NT2/D1 (cell line): ENCODE results near the gene OLR1.
"Not testable (repeated sequence)": the region's sequence is repeated elsewhere in the genome, so short reads cannot be mapped to it uniquely, and the experiment has no call there.

Experiments used
- DNase-seq: peaks from one replicate; pipeline ENCODE4 v3.0.0-alpha.2; 2011; ENCODE audit warnings: low read depth, low spot score
- H3K27me3 ChIP-seq: 2 replicates; pipeline ENCODE4 v1.6.0; 2011; ENCODE audit warnings: mild to moderate bottlenecking; ENCODE audit not compliant: insufficient read length, insufficient read depth
- H3K36me3 ChIP-seq: 2 replicates; pipeline ENCODE4 v1.6.1; 2011; ENCODE audit warnings: mild to moderate bottlenecking, low read length, mixed read lengths; ENCODE audit not compliant: insufficient read depth, insufficient read length
- H3K4me1 ChIP-seq: 2 replicates; pipeline ENCODE4 v1.5.1; 2011; ENCODE audit not compliant: insufficient read depth, insufficient read length
- H3K4me3 ChIP-seq: 2 replicates; pipeline ENCODE4 v1.5.1; 2011; ENCODE audit warnings: low read depth; ENCODE audit not compliant: insufficient read length
- H3K9ac ChIP-seq: 2 replicates; pipeline ENCODE4 v1.6.0; 2011; ENCODE audit warnings: low read depth; ENCODE audit not compliant: insufficient read length
- H3K9me3 ChIP-seq: 2 replicates; pipeline ENCODE4 v1.5.1; 2011; ENCODE audit warnings: mild to moderate bottlenecking, low read length; ENCODE audit not compliant: insufficient read depth
- SUZ12 ChIP-seq: IDR thresholded peaks from 2 replicates; pipeline ENCODE4 v1.6.1; 2011; ENCODE audit not compliant: insufficient read length, insufficient read depth; ENCODE audit errors: extremely low read depth
- YY1 ChIP-seq: IDR thresholded peaks from 2 replicates; pipeline ENCODE4 v1.6.1; 2011; ENCODE audit not compliant: insufficient read length, insufficient read depth
- ZNF274 ChIP-seq: IDR thresholded peaks from 2 replicates; pipeline ENCODE4 v1.6.1; 2011; ENCODE audit warnings: mild to moderate bottlenecking, low read depth, low read length

OLR1 gene

DNA sequence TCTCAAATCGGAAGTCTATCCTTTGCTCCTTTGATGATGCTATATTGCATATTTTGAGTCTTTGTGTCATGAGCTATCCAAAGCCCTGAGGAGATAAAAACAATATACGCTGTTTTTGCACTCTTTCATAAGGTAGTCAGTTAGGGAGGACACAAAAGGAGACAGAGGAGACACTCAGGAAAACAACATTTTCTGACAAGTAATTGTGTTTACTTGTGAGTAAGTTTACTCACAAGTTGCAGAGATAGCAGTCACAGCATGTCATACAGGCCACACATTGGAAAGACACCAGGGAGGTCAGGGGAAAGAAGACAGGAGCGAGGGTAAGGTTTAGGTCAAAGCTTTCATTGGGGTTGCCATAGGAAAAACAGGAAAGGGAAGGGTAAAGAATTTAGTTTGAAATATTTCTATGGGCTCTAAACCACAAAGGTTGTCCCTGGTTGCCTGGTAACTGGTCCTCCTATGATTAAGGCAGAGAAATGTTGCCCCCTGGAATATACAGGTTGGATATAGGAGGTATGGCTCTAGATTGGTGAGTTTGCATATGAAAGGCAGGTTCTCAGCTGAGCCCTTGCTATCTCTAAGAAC, 33.4 kb upstream of the OLR1 start:
- Histone ChIP-seq H3K4me3 (no peak overlapping the region), H3K36me3 (no peaks in the 10 kb centered on the region), H3K9me3 (no peaks in the 10 kb centered on the region), H3K9ac (no peak overlapping the region), H3K27me3 (no peaks in the 10 kb centered on the region), H3K4me1 (peaks cover 2% of the 10 kb centered on the region)
- TF ChIP-seq ZNF274 (no peak), SUZ12 (no peak), YY1 (no peak)
- no peak for DNase-seq

DNA sequence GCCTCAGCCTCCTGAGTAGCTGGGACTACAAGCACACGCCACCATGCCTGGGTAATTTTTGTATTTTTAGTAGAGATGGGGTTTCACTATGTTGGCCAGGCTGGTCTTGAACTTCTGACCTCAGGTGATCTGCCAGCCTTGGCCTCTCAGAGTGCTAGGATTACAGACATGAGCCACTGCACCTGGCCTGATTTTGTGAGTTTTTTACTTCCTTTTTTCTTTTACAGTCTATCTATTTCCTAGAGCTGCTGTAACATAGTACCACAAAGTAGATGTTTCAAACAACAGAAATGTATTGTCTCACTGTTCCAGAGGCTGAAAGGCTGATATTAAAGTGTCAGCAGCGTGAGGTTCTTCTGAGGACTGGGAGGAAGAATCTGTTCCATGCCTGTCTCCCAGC, 32.6 kb upstream of the OLR1 start:
- H3K27me3 ChIP-seq, H3K4me3 ChIP-seq, H3K9me3 ChIP-seq, H3K9ac ChIP-seq, DNase-seq, H3K4me1 ChIP-seq, H3K36me3 ChIP-seq: not testable (repeated sequence)

DNA sequence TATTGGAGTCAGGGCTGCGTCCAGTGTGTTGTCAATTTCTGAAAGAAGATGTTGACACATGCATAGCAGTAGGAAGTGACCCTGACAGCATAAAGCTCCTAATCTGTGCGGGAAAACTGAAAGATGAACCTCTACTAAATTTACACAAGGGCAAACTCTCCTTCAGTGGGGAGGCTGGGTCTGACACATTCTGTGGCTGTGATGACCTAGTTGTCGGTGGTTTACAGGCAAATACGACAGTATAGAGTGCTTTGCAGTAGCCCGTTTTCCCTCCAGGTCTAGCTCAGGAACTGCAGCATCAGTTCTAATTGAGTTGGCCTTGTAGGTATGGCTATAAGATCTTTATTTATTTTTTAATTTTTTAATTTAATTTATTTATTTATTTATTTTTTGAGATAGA, 25.9 kb upstream of the OLR1 start:
- Histone ChIP-seq H3K9ac (no peak overlapping the region), H3K4me3 (no peak overlapping the region), H3K36me3 (no peaks in the 10 kb centered on the region), H3K4me1 (no peaks in the 10 kb centered on the region), H3K27me3 (no peaks in the 10 kb centered on the region), H3K9me3 (no peaks in the 10 kb centered on the region)
- DNase-seq = no peak
- TF ChIP-seq YY1 (no peak), SUZ12 (no peak), ZNF274 (no peak)

DNA sequence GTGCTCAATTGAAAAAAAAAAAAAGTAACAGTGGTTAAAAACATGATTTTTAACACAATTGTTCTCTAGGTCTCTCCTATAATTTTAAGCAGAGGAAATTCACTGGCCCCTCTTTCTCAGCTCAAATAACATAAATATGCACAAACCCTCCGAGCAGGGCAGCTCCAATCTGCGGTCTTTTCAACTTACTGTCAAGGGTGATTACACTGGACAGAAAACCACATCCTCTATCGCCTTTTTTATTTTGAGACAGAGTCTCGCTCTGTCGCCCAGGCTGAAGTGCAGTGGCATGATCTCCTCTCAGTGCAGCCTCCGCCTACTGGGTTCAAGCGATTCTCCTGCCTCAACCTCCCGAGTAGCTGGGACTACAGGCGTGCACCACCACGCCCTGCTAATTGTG, 24.3 kb upstream of the OLR1 start:
- Histone ChIP-seq H3K36me3 (no peaks in the 10 kb centered on the region), H3K9ac (no peak overlapping the region), H3K4me3 (no peak overlapping the region), H3K9me3 (no peaks in the 10 kb centered on the region), H3K27me3 (no peaks in the 10 kb centered on the region), H3K4me1 (peaks cover under 1% of the 10 kb centered on the region)
- no peak for DNase-seq
- TF ChIP-seq SUZ12 (no peak), ZNF274 (no peak), YY1 (no peak)

DNA sequence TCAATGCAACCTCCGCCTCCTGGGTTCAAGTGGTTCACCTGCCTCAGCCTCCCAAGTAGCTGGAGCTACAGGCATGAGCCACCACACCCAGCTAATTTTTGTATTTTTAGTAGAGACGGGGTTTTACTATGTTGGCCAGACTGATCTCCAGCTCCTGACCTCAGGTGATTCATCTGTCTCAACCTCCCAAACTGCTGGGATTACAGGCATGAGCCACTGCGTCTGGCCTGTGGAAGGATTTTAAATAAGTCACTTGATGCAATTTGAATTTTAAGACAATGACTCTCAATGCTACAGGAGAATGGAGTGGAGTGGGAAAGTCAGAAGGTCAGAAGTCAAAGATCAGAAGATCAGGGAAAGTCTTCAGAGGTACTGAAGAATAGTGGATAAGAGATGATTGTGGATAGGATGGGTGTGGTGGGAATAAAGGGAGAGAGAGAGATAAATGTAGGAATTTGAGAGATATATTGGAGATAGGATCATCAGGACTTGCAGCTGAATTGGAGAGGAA, 22.3 kb upstream of the OLR1 start:
- H3K4me3 ChIP-seq = no peak overlapping the region
- no peaks in the 10 kb centered on the region for H3K27me3 ChIP-seq
- no peak overlapping the region for H3K9ac ChIP-seq
- no peak for DNase-seq
- H3K4me1 ChIP-seq = peaks cover 7% of the 10 kb centered on the region
- H3K36me3 ChIP-seq = no peaks in the 10 kb centered on the region
- no peaks in the 10 kb centered on the region for H3K9me3 ChIP-seq
- TF ChIP-seq SUZ12 (no peak), ZNF274 (no peak), YY1 (no peak)

DNA sequence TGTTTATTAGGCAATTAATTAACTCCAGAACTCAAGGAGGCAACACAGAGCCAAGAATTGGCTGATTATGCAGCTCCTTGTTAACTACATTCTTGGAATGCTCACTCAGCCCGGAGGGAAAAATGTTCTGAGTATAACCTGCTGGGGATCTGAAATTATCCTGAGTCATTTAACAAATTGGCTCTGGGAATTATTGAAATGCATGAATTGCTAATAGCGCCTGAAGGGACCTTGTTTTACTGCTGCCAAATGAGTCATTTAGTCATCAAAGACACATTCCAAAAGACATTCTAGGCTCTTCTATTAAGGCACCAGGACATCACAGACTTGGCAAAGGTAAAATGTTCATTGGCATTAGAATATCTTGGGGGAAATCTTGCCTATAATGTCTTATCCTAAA, 19.9 kb upstream of the OLR1 start:
- H3K9ac ChIP-seq = no peak overlapping the region
- H3K36me3 ChIP-seq = no peaks in the 10 kb centered on the region
- no peaks in the 10 kb centered on the region for H3K27me3 ChIP-seq
- H3K4me3 ChIP-seq = no peak overlapping the region
- H3K9me3 ChIP-seq = no peaks in the 10 kb centered on the region
- TF ChIP-seq SUZ12 (no peak), ZNF274 (no peak), YY1 (no peak)
- H3K4me1 ChIP-seq = peaks cover 7% of the 10 kb centered on the region
- peak; percentile 54 for DNase-seq

DNA sequence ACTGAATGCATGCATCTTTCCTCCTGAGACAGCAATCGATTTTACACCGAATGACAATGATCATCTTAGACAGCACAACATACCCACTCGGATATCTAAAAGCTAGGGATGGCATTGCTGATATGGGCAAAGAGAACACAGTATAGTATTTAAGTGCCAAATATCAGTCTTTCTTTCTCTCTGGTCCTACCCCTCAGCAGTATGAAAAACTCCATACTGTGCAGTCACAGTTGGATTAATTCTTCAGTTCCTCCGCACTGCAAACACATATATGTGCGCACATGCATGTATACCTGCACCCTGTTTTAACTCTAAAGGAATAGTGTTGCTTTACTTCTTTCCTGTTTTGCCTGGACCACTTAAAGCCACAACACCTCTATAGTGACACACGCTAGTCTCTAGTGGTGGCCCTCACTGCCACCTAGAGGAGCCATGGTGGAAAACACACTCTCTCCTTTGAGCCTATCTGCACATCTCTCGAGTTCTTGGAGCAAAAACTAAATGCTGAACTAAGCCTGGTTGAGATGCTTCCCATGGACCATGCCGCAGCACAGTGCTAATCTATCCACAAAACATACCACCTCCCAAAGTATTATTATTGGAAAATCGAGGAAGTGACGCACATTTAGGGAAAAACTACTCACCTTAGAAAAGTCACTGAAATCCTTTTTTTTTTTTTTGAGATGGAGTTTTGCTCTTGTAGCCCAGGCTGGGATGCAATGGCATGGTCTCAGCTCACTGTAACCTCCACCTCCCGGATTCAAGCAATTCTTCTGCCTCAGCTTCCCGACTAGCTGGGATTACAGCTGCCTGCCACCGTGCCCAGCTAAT, 18.8 kb upstream of the OLR1 start:
- Histone ChIP-seq H3K4me1 (peaks cover 7% of the 10 kb centered on the region), H3K9ac (no peak overlapping the region), H3K27me3 (no peaks in the 10 kb centered on the region), H3K9me3 (no peaks in the 10 kb centered on the region), H3K4me3 (no peak overlapping the region), H3K36me3 (no peaks in the 10 kb centered on the region)
- TF ChIP-seq SUZ12 = no peak
- no peak for TF ChIP-seq ZNF274
- no peak for TF ChIP-seq YY1
- DNase-seq = peak; percentile 87

DNA sequence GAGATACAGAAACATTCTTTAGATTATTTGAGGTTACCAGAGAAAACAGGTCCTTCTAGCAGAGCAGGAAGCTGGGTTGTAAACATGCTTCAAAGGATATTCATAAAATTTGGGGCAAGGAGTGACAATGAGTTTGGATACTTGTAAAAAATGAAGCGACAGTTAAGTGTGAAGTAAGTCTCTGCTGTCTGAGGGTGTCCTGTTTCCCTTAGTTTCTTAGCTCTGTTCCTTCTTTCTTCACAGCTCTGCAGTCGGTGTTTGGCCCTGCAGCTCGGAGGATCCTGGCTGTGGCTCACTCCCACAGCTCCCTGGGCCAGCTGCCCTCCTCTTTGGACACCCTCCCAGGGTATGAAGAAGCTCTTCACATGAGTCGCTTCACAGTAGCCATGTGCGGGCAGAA, 17.7 kb upstream of the OLR1 start:
- no peaks in the 10 kb centered on the region for H3K27me3 ChIP-seq

DNA sequence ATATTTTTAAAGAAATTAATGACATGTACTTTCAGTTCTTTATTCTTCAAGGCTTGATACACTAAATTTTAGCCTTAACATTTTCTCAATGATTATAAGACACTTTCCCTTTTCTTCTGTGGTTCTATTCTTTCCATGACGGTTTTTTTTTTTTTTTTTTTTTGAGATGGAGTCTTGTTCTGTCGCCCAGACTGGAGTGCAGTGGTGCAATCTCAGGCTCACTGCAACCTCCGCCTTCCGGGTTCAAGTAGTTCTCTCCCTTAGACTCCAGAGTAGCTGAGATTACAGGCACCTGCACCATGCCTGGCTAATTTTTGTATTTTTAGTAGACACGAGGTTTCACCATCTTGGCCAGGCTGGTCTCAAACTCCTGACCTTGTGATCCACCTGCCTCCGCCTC, 15.0 kb upstream of the OLR1 start:
- H3K9me3 ChIP-seq, H3K9ac ChIP-seq, H3K4me3 ChIP-seq, H3K27me3 ChIP-seq, H3K36me3 ChIP-seq, DNase-seq, H3K4me1 ChIP-seq: not testable (repeated sequence)

More for the DNA sequence above, 17.7 kb upstream of the OLR1 start:
- Histone ChIP-seq H3K4me1 (peaks cover 7% of the 10 kb centered on the region), H3K9me3 (no peaks in the 10 kb centered on the region), H3K4me3 (no peak overlapping the region), H3K9ac (no peak overlapping the region), H3K36me3 (no peaks in the 10 kb centered on the region)
- TF ChIP-seq YY1 = no peak
- TF ChIP-seq ZNF274 = no peak
- no peak for TF ChIP-seq SUZ12
- no peak for DNase-seq
